Measurements from ENCODE around the gene LIF. TPM values are rescaled to one million over a fixed set of nuclear protein-coding genes. Genes with fewer than 3 reads are reported as not detected.
"Not testable (repeated sequence)": the region's sequence is repeated elsewhere in the genome, so short reads cannot be mapped to it uniquely, and the experiment has no call there.

The LIF gene
- total RNA-seq, 4 donors from 2014 or later = not detected

GRCh38 chr22:30238136-30238535 is 8.4 kb downstream of the LIF start:
- Histone ChIP-seq H3K27me3 (peaks cover 0 to 2% (median under 1%) of the 10 kb centered on the region in 3 donors), H3K4me3 (no peak overlapping the region), H3K27ac (no peak overlapping the region), H3K36me3 (no peaks in the 10 kb centered on the region), H3K9me3 (no peaks in the 10 kb centered on the region), H3K4me1 (no peaks in the 10 kb centered on the region)
- DNase-seq = no peak
- intact Hi-C loops (cut with DNase I; ENCODE audit: low total_unique reads) = no loop called here
- no peak for ATAC-seq
- in situ Hi-C loops (cut with MboI; ENCODE audit: low sequenced_read_pairs in 4 of 4) = no loop called here
- TF ChIP-seq POLR2A (IDR thresholded peaks at IDR 0.05) (no peak), CTCF (IDR thresholded peaks at IDR 0.05 in 4 of 5, conservative IDR thresholded peaks at IDR 0.05 in 1 of 5) (no peak)

GRCh38 chr22:30236875-30237274 is 9.7 kb downstream of the LIF start:
- DNase-seq = no peak
- TF ChIP-seq POLR2A (IDR thresholded peaks at IDR 0.05) (no peak), CTCF (IDR thresholded peaks at IDR 0.05 in 4 of 5, conservative IDR thresholded peaks at IDR 0.05 in 1 of 5) (no peak)
- intact Hi-C loops (cut with DNase I; ENCODE audit: low total_unique reads) = no loop called here
- no peak overlapping the region for H3K27ac ChIP-seq
- no peaks in the 10 kb centered on the region for H3K36me3 ChIP-seq
- ATAC-seq = no peak
- H3K4me1 ChIP-seq = no peaks in the 10 kb centered on the region
- H3K9me3 ChIP-seq = no peaks in the 10 kb centered on the region
- peaks cover 7 to 8% (median 7%) of the 10 kb centered on the region in 3 donors for H3K27me3 ChIP-seq
- no peak overlapping the region for H3K4me3 ChIP-seq
- in situ Hi-C loops (cut with MboI; ENCODE audit: low sequenced_read_pairs in 4 of 4) = no loop called here

- no peak for DNase-seq
- Histone ChIP-seq H3K9me3 (no peaks in the 10 kb centered on the region), H3K4me1 (no peaks in the 10 kb centered on the region), H3K4me3 (no peak overlapping the region), H3K27ac (no peak overlapping the region), H3K36me3 (no peaks in the 10 kb centered on the region), H3K27me3 (peaks cover 7 to 12% (median 9%) of the 10 kb centered on the region in 3 donors)
- in situ Hi-C loops (cut with MboI; ENCODE audit: low sequenced_read_pairs in 4 of 4) = no loop called here
- TF ChIP-seq POLR2A (IDR thresholded peaks at IDR 0.05) (no peak), CTCF (IDR thresholded peaks at IDR 0.05 in 4 of 5, conservative IDR thresholded peaks at IDR 0.05 in 1 of 5) (no peak)
- ATAC-seq = no peak
- intact Hi-C loops (cut with DNase I; ENCODE audit: low total_unique reads) = no loop called here
Observed at GRCh38 chr22:30235687-30236170, 10.8 kb downstream of the LIF start.

GRCh38 chr22:30234786-30235470 is 11.6 kb downstream of the LIF start:
- no peak for ATAC-seq
- Histone ChIP-seq H3K36me3 (no peaks in the 10 kb centered on the region), H3K27ac (no peak overlapping the region), H3K4me3 (no peak overlapping the region), H3K4me1 (no peaks in the 10 kb centered on the region), H3K27me3 (peaks cover 7 to 12% (median 9%) of the 10 kb centered on the region in 3 donors), H3K9me3 (no peaks in the 10 kb centered on the region)
- in situ Hi-C loops (cut with MboI; ENCODE audit: low sequenced_read_pairs in 4 of 4) = no loop called here
- intact Hi-C loops (cut with DNase I; ENCODE audit: low total_unique reads) = no loop called here
- DNase-seq = no peak
- TF ChIP-seq POLR2A (IDR thresholded peaks at IDR 0.05) (no peak), CTCF (IDR thresholded peaks at IDR 0.05 in 4 of 5, conservative IDR thresholded peaks at IDR 0.05 in 1 of 5) (no peak)

GRCh38 chr22:30234325-30234724 is 12.2 kb downstream of the LIF start:
- H3K4me3 ChIP-seq; H3K4me1 ChIP-seq; H3K9me3 ChIP-seq; ATAC-seq; in situ Hi-C loops (cut with MboI; ENCODE audit: low sequenced_read_pairs in 4 of 4); H3K27ac ChIP-seq; DNase-seq; H3K36me3 ChIP-seq; intact Hi-C loops (cut with DNase I; ENCODE audit: low total_unique reads): not testable (repeated sequence)
- H3K27me3 ChIP-seq = peaks cover 9 to 14% (median 10%) of the 10 kb centered on the region in 3 donors
